ENCODE data around the gene AP3S2. TPM values are rescaled to one million over a fixed set of nuclear protein-coding genes. Genes with fewer than 3 reads are reported as not detected.
"Not testable (repeated sequence)": the region's sequence is repeated elsewhere in the genome, so short reads cannot be mapped to it uniquely, and the experiment has no call there.

AP3S2 gene
- total and polyA plus RNA-seq, 3 donors from 2014 or later = 31.9 to 53.0 (median 45.8) TPM

DNA sequence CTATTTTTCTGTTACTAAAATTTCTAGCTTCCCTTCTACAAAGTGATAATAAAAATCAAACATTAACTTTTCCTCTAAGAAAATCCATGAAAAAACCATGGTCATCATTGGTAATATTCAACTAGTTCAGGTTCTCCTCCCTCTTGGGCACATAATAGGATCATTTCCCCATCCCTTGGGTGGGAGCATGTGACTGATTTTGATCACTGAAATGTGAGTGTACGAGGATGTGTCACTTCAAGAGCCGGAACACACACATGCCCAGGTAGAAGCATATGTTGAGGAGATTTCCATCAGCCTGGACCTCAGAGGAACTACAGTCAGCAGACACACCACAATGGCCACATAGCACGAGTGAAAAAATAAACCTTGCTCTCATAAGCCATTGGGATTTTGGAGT, 36.1 kb downstream of the AP3S2 start:
- Histone ChIP-seq H3K27ac (no peak overlapping the region), H3K36me3 (ENCODE audit: low read depth, missing control alignments) (no peaks in the 10 kb centered on the region), H3K27me3 (no peaks in the 10 kb centered on the region), H3K9me3 (no peaks in the 10 kb centered on the region), H3K4me3 (no peak overlapping the region), H3K4me1 (no peaks in the 10 kb centered on the region)
- intact Hi-C loops (cut with DNase I; ENCODE audit: low total_unique reads) = no loop called here
- DNase-seq = no peak
- WGBS, 2 donors = 94 to 96% methylated on average over 3 of the region's 3 CpGs
- TF ChIP-seq POLR2A (IDR thresholded peaks at IDR 0.05) = no peak
- TF ChIP-seq, protein P1, sequence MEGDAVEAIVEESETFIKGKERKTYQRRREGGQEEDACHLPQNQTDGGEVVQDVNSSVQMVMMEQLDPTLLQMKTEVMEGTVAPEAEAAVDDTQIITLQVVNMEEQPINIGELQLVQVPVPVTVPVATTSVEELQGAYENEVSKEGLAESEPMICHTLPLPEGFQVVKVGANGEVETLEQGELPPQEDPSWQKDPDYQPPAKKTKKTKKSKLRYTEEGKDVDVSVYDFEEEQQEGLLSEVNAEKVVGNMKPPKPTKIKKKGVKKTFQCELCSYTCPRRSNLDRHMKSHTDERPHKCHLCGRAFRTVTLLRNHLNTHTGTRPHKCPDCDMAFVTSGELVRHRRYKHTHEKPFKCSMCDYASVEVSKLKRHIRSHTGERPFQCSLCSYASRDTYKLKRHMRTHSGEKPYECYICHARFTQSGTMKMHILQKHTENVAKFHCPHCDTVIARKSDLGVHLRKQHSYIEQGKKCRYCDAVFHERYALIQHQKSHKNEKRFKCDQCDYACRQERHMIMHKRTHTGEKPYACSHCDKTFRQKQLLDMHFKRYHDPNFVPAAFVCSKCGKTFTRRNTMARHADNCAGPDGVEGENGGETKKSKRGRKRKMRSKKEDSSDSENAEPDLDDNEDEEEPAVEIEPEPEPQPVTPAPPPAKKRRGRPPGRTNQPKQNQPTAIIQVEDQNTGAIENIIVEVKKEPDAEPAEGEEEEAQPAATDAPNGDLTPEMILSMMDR (IDR thresholded peaks at IDR 0.05) = no peak

DNA sequence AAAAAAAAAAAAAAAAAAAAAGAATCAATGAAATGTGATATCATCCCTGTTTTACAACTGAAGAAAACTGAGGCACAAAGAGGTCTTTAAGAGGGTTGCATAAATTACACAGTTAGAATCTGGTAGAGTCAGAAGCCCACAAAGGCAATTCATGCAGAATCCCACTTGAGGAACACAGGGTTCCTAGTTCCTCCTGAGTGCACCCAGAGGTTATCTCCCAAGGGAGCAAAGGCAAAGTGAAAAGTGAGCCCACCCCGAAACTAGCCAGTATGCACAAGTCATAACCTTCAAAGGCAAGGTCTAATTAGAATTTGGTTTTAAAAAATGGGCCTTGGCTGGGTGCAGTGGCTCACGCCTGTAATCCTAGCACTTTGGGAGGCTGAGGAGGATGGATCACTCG, 37.8 kb downstream of the AP3S2 start:
- H3K27ac ChIP-seq = no peak overlapping the region
- TF ChIP-seq POLR2A (IDR thresholded peaks at IDR 0.05) = no peak
- TF ChIP-seq, protein P1 (IDR thresholded peaks at IDR 0.05) = no peak
- no peaks in the 10 kb centered on the region for H3K27me3 ChIP-seq
- DNase-seq = no peak
- no peaks in the 10 kb centered on the region for H3K4me1 ChIP-seq
- H3K36me3 ChIP-seq (ENCODE audit: low read depth, missing control alignments) = no peaks in the 10 kb centered on the region
- 67 to 88% methylated on average over 3 of the region's 3 CpGs for WGBS, 2 donors
- intact Hi-C loops (cut with DNase I; ENCODE audit: low total_unique reads) = no loop called here
- no peaks in the 10 kb centered on the region for H3K9me3 ChIP-seq
- H3K4me3 ChIP-seq = no peak overlapping the region

DNA sequence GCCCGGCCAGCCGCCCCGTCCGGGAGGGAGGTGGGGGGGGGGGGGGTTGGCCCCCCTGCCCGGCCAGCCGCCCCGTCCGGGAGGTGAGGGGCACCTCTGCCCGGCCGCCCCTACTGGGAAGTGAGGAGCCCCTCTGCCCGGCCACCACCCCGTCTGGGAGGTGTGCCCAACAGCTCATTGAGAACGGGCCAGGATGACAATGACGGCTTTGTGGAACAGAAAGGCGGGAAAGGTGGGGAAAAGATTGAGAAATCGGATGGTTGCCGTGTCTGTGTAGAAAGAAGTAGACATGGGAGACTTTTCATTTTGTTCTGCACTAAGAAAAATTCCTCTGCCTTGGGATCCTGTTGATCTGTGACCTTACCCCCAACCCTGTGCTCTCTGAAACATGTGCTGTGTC, 38.9 kb downstream of the AP3S2 start:
- H3K4me3 ChIP-seq; H3K4me1 ChIP-seq; H3K27me3 ChIP-seq; H3K27ac ChIP-seq; intact Hi-C loops (cut with DNase I; ENCODE audit: low total_unique reads); DNase-seq; H3K36me3 ChIP-seq (ENCODE audit: low read depth, missing control alignments); H3K9me3 ChIP-seq: not testable (repeated sequence)
- 76 to 83% methylated on average over 5 to 13 of the region's 17 CpGs for WGBS, 2 donors

DNA sequence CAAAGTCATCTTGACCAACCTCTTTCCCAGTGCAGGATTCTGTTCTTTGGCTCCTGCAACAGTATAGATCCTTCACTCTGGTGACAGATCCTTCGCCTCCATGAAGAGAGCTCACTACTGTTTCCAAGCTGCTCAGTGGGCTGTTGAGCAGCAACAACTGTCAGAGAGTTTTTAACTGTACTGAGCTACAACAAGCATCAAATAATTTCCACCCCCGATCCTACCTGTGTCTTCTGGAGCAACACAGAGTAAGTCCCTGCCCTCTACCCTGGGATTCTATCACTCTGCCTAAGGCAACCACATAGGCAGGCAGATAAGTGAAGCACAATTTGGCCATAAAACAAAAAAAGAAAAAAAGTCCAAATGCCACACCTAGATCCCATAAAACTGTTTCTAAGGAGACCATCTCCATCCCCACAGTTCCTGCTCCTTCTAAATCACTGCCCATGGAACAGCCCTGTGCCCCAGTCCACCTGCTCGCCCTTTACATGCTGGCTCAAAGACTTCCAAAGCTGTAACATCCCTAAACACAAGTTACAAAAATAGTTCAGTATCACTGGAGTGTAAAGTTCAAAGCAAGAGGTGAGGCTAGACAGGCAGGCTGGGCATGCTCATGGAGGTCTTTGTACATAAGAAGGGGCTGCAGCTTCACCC, 41.3 kb downstream of the AP3S2 start:
- TF ChIP-seq, protein P1 (IDR thresholded peaks at IDR 0.05) = no peak
- TF ChIP-seq POLR2A (IDR thresholded peaks at IDR 0.05) = no peak
- Histone ChIP-seq H3K9me3 (no peaks in the 10 kb centered on the region), H3K36me3 (ENCODE audit: low read depth, missing control alignments) (no peaks in the 10 kb centered on the region), H3K4me1 (no peaks in the 10 kb centered on the region), H3K27ac (no peak overlapping the region), H3K27me3 (no peaks in the 10 kb centered on the region), H3K4me3 (no peak overlapping the region)
- 90 to 98% methylated on average over 3 of the region's 3 CpGs for WGBS, 2 donors
- intact Hi-C loops (cut with DNase I; ENCODE audit: low total_unique reads) = no loop called here
- DNase-seq = no peak

DNA sequence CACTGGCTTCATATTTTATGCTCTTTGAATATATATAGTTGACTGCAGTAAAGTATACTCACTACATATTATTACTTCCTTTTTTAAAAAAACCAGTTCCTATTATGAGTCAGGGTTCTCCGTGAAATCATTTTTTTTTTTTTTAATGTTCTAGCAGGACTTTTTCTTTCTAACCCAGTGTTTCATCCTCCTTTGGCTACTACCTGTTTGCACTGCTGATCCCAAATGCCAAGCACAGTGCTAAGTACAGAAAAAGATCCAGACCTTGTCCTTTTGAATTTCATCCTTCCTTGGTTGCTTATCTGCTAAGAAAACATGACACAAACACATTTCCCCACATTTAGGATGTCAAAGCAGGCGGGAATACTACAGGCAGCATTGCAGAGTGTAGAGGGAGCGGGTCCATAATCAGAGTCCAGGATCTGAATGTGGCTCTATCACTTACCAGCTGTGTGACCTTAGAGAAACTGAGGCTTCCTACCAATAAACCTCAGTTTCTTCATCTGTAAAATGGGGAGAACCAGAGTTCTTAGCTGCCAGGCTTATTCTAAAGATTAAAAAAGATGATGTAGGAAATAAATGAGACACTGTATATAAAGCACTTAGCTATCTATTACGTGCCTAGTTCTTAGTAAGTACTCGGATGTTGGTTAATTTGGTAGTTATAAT, 42.0 kb downstream of the AP3S2 start:
- Histone ChIP-seq H3K27me3 (no peaks in the 10 kb centered on the region), H3K27ac (no peak overlapping the region), H3K4me1 (no peaks in the 10 kb centered on the region), H3K36me3 (ENCODE audit: low read depth, missing control alignments) (no peaks in the 10 kb centered on the region), H3K4me3 (no peak overlapping the region), H3K9me3 (no peaks in the 10 kb centered on the region)
- intact Hi-C loops (cut with DNase I; ENCODE audit: low total_unique reads) = no loop called here
- no peak for DNase-seq
- TF ChIP-seq POLR2A (IDR thresholded peaks at IDR 0.05) = no peak
- TF ChIP-seq, protein P1 (IDR thresholded peaks at IDR 0.05) = no peak
- WGBS, 2 donors = 90 to 93% methylated on average over 5 of the region's 5 CpGs

Data from testis (tissue), 3 donors.